IMR-90 (cell line): ENCODE measurements around the gene CABP1. TPM values are rescaled to one million over a fixed set of nuclear protein-coding genes. Genes with fewer than 3 reads are reported as not detected.
A peak's percentile ranks its signal among the peaks of the same experiment; 100 is the strongest.

Source experiments
- ATAC-seq: fragments of 200-7000 bp; cut with Tn5 transposase; 2 replicates; pipeline ENCODE4 v1.9.1; 2020; ENCODE audit warnings: low read depth, mild to moderate bottlenecking, moderate library complexity
- BruUV-seq: library from RNA; stranded (reverse); fragments of 400-500 nt; replicated peaks from 2 replicates; lab custom pipeline; 2021; lab: Mats Ljungman, UMichigan
- CTCF ChIA-PET: fragments of 300-600 bp; formaldehyde crosslinking; extraction: SDS; loops from one replicate; lab custom pipeline; 2021; ENCODE audit warnings: antibody characterized with exemption; lab: Yijun Ruan, JAX
- POLR2A ChIA-PET: fragments of 300-600 bp; sonication (Branson Sonifier 250); formaldehyde crosslinking; loops from one replicate; lab custom pipeline; 2022; ENCODE audit warnings: antibody characterized with exemption; ENCODE audit not compliant: unreplicated experiment; lab: Charles Lee
- DNase-seq: peaks from one replicate; pipeline ENCODE4 v3.0.0; 2013
- H2AFZ ChIP-seq: replicated peaks from 2 replicates; pipeline ENCODE3; 2013; ENCODE audit warnings: low read length, mild to moderate bottlenecking; ENCODE audit not compliant: poor library complexity
- H2AK5ac ChIP-seq: 2 replicates; pipeline ENCODE4 v1.6.1; 2013; ENCODE audit warnings: low read depth, low read length, inconsistent platforms
- H2AK9ac ChIP-seq: replicated peaks from 2 replicates; pipeline ENCODE3; 2013; ENCODE audit warnings: mild to moderate bottlenecking, low read depth, low read length, moderate library complexity; ENCODE audit not compliant: poor library complexity
- H2BK120ac ChIP-seq: 2 replicates; pipeline ENCODE4 v1.6.1; 2013; ENCODE audit warnings: low read depth, low read length, inconsistent platforms
- H2BK15ac ChIP-seq: 3 replicates; pipeline ENCODE4 v1.6.1; 2013; ENCODE audit warnings: low read depth, low read length, inconsistent platforms
- H2BK20ac ChIP-seq: 2 replicates; pipeline ENCODE4 v1.6.1; 2013; ENCODE audit warnings: low read depth, mild to moderate bottlenecking, inconsistent platforms, low read length, moderate library complexity
- H2BK5ac ChIP-seq: 2 replicates; pipeline ENCODE4 v1.6.1; 2013; ENCODE audit warnings: mild to moderate bottlenecking, low read depth, low read length, inconsistent platforms; ENCODE audit not compliant: poor library complexity, severe bottlenecking
- H3K14ac ChIP-seq: replicated peaks from 2 replicates; pipeline ENCODE4 v1.6.1; 2013; ENCODE audit warnings: low read depth, low read length, inconsistent platforms
- H3K18ac ChIP-seq: 2 replicates; pipeline ENCODE4 v1.6.1; 2013; ENCODE audit warnings: low read depth, low read length, control low read depth
- H3K23ac ChIP-seq: 2 replicates; pipeline ENCODE4 v1.6.1; 2013; ENCODE audit warnings: low read depth, low read length, inconsistent platforms
- H3K27ac ChIP-seq: 2 replicates; pipeline ENCODE4 v1.5.1; 2013; ENCODE audit warnings: mild to moderate bottlenecking, control low read depth, low read length; ENCODE audit not compliant: insufficient read depth
- H3K27me3 ChIP-seq: 2 replicates; pipeline ENCODE4 v1.6.1; 2013; ENCODE audit warnings: low read length; ENCODE audit not compliant: control insufficient read depth, insufficient read depth
- H3K36me3 ChIP-seq: 2 replicates; pipeline ENCODE4 v1.6.1; 2013; ENCODE audit warnings: low read length, mixed read lengths; ENCODE audit not compliant: control insufficient read depth, insufficient read depth
- H3K4ac ChIP-seq: 2 replicates; pipeline ENCODE4 v1.6.1; 2013; ENCODE audit warnings: low read depth, low read length, inconsistent platforms
- H3K4me1 ChIP-seq: 2 replicates; pipeline ENCODE4 v1.6.1; 2013; ENCODE audit warnings: low read length, mixed read lengths; ENCODE audit not compliant: control insufficient read depth, insufficient read depth
- H3K4me2 ChIP-seq: 2 replicates; pipeline ENCODE4 v1.6.1; 2013; ENCODE audit warnings: low read depth, mild to moderate bottlenecking, control low read depth, low read length, moderate library complexity
- H3K4me3 ChIP-seq: 2 replicates; pipeline ENCODE4 v1.5.1; 2013; ENCODE audit warnings: low read depth, mild to moderate bottlenecking, control low read depth, low read length, moderate library complexity; ENCODE audit not compliant: insufficient read depth
- H3K56ac ChIP-seq: 2 replicates; pipeline ENCODE4 v1.6.1; 2013; ENCODE audit warnings: low read length, inconsistent platforms; ENCODE audit not compliant: insufficient read depth; ENCODE audit errors: extremely low read depth
- H3K79me1 ChIP-seq, 2 experiments: 2 replicates each; pipeline ENCODE4 v1.6.1; 2013; ENCODE audit warnings: low read length in 2 of 2, inconsistent platforms in 1 of 2, low read depth in 1 of 2
- H3K9ac ChIP-seq: 2 replicates; pipeline ENCODE4 v1.6.1; 2013; ENCODE audit warnings: low read depth, low read length, control low read depth
- H3K9me1 ChIP-seq: 2 replicates; pipeline ENCODE4 v1.6.1; 2013; ENCODE audit warnings: low read length, inconsistent platforms; ENCODE audit not compliant: insufficient read depth
- H3K9me3 ChIP-seq: 2 replicates; pipeline ENCODE4 v1.6.1; 2013; ENCODE audit warnings: low read length; ENCODE audit not compliant: control insufficient read depth, insufficient read depth
- H4K20me1 ChIP-seq: 2 replicates; pipeline ENCODE4 v1.6.1; 2013; ENCODE audit warnings: low read length, inconsistent platforms; ENCODE audit not compliant: insufficient read depth
- H4K5ac ChIP-seq: 2 replicates; pipeline ENCODE4 v1.6.1; 2013; ENCODE audit warnings: mild to moderate bottlenecking, low read depth, low read length, control low read depth
- H4K8ac ChIP-seq, 2 experiments: 2 replicates each; pipeline ENCODE4 v1.6.1; 2013; ENCODE audit warnings: low read depth in 2 of 2, low read length in 2 of 2, control low read depth in 1 of 2, inconsistent platforms in 1 of 2
- H4K91ac ChIP-seq: 2 replicates; pipeline ENCODE4 v1.6.1; 2013; ENCODE audit warnings: low read depth, low read length, inconsistent platforms; ENCODE audit not compliant: insufficient read depth
- BHLHE40 ChIP-seq: fragments of 150-350 bp; IDR thresholded peaks from 2 replicates; pipeline ENCODE4 v1.6.1; 2016; ENCODE audit warnings: mild to moderate bottlenecking, low read depth, low read length
- MAFK ChIP-seq: IDR thresholded peaks from 2 replicates; pipeline ENCODE4 v1.6.1; 2012; ENCODE audit warnings: low read depth, low read length, improper control_type of control experiment
- MAZ ChIP-seq: IDR thresholded peaks from 2 replicates; pipeline ENCODE4 v1.6.1; 2012; ENCODE audit warnings: low read depth, mild to moderate bottlenecking, low read length, improper control_type of control experiment, moderate library complexity, borderline replicate concordance
- MXI1 ChIP-seq: IDR thresholded peaks from 2 replicates; pipeline ENCODE4 v1.6.1; 2012; ENCODE audit warnings: low read depth, mild to moderate bottlenecking, low read length, moderate library complexity, borderline replicate concordance
- POLR2A ChIP-seq: IDR thresholded peaks from 2 replicates; pipeline ENCODE4 v1.6.1; 2012; ENCODE audit warnings: mild to moderate bottlenecking, low read depth, low read length
- SMC3 ChIP-seq: fragments of 150-350 bp; IDR thresholded peaks from 2 replicates; pipeline ENCODE4 v1.6.1; 2016; ENCODE audit warnings: low read depth, mild to moderate bottlenecking, antibody characterized with exemption, low read length, moderate library complexity
- WGBS, 2 experiments: methylation state at CpG; one replicate each; pipeline versions ENCODE4 v1.1.5 to v1.1.7; 2013; ENCODE audit warnings: missing lambda C conversion rate in 2 of 2; ENCODE audit not compliant: insufficient read length in 1 of 2; ENCODE audit errors: extremely low coverage in 2 of 2; 5-methylcytosine and 5-hydroxymethylcytosine counted together
- dilution Hi-C: fragments of 300-500 bp; cut with HindIII; formaldehyde crosslinking; loops from one replicate; pipeline ENCODE4 v1.14.3; 2018; ENCODE audit warnings: low sequenced_read_pairs; ENCODE audit not compliant: unreplicated experiment
- in situ Hi-C: fragments of 300-500 bp; cut with MboI; formaldehyde crosslinking; loops from 3 replicates; pipeline ENCODE4 v1.14.3; 2019; ENCODE audit warnings: low sequenced_read_pairs, inconsistent platforms, mixed read lengths
- intact Hi-C: fragments of 100-400 bp; cut with micrococcal nuclease; formaldehyde crosslinking; loops from 2 replicates; pipeline ENCODE4 v1.10.0; 2022
- polyA plus RNA-seq, 3 experiments: library from polyadenylated mRNA; depleted of rRNA; stranded (reverse); fragments of >200 nt; gene quantifications; 2 replicates each; pipeline ENCODE4 v1.2.3, GENCODE V29; 2012; ENCODE audit warnings: low replicate concordance in 1 of 3
- total RNA-seq: library from RNA; depleted of rRNA; stranded (reverse); fragments of >200 nt; gene quantifications from 2 replicates; pipeline ENCODE4 v1.2.3, GENCODE V29; 2012
- TF ChIP-seq, protein P1 (sequence below): fragments of 150-350 bp; IDR thresholded peaks from 2 replicates; pipeline ENCODE4 v1.6.1; 2016; ENCODE audit warnings: low read depth, mild to moderate bottlenecking, low read length, moderate library complexity, borderline replicate concordance
- TF ChIP-seq, protein P2 (sequence below): fragments of 150-350 bp; IDR thresholded peaks from 2 replicates; pipeline ENCODE4 v1.6.1; 2017; ENCODE audit warnings: mild to moderate bottlenecking, antibody characterized with exemption, low read length, low read depth
- TF ChIP-seq, protein P3 (sequence below): conservative IDR thresholded peaks from 2 replicates; pipeline ENCODE4 v1.5.1; 2012; ENCODE audit warnings: mild to moderate bottlenecking, low read depth, low read length, improper control_type of control experiment

The CABP1 gene
- total and polyA plus RNA-seq, 2 of the 4 experiments (the other 2 are of a cell fraction) = 0.54 to 1.1 TPM

DNA sequence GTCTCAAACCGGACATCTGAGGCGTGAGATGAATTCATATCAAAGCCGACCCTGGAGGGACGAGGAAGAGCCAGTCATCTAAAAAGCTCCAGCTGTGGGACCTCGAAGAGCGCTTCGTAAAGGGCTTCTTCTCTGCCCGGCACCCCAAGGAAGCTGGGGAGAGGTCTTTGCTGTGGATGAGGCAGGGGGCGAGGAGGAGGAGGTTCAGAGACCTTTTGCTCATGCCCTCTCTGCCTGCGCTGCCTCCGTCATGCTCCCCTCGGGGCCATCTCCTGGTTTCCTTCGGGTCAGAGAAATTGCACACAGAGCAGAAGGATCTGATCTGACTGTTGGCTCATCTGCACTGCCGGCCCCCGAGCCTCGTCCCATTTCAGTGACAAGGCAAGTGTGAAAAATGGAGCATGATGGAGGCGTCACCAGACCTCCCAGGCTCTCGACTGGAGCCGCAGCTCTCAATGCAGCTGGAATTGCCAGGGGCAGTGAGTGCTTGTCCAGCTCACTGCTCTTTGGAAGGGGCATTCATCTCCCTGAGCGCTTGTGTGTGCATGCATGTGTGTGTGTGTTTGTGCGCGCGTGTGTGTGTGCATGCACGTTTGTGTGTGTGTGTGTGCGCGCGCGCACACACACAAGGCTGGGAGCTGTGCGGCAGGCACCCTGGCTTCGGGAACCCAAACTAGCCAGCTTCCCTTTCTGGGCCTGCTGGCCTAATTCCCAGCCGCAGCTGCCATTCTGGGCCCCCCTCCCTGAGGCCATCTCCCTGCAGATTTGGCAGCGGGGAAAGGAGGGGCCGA lies 9.2 kb downstream of the CABP1 start (continued):
- TF ChIP-seq, protein P1, sequence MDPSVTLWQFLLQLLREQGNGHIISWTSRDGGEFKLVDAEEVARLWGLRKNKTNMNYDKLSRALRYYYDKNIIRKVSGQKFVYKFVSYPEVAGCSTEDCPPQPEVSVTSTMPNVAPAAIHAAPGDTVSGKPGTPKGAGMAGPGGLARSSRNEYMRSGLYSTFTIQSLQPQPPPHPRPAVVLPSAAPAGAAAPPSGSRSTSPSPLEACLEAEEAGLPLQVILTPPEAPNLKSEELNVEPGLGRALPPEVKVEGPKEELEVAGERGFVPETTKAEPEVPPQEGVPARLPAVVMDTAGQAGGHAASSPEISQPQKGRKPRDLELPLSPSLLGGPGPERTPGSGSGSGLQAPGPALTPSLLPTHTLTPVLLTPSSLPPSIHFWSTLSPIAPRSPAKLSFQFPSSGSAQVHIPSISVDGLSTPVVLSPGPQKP = no peak

DNA sequence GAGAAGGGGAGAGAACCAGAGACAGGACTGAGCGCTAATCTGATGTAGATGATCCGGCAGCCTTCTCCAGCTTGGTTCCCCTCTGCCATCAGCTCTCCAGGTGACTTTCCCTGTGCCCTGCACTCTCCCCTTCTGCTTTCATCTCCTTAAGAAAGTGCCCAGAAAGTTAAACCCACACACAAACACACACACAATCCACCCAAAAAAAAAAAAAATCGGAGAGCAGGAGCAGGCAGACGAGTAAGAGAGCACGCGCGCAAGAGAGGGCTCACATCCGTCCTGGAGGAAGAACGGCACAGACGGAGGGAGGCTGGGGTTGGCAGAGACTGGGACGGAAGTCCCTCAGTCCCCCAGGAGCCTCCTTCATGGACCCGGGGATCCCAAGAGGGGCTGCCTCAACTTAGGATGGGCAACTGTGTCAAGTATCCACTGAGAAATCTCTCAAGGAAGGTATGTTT lies 9.8 kb downstream of the CABP1 start:
- Histone ChIP-seq H3K4me2 (peak overlapping the region; percentile 18; the same call in 1 of the 2 replicates), H3K14ac (no peak overlapping the region), H2AK9ac (peak overlapping the region; percentile 32), H3K27ac (no peak overlapping the region), H3K4ac (no peak overlapping the region), H2BK15ac (no peak overlapping the region), H3K4me1 (peaks cover 3% of the 10 kb centered on the region; the same call in 1 of the 2 replicates), H2AFZ (peak overlapping the region; percentile 97), H3K18ac (no peak overlapping the region), H3K9me3 (no peaks in the 10 kb centered on the region), H3K9me1 (no peaks in the 10 kb centered on the region), H4K91ac (no peak overlapping the region), H3K23ac (no peak overlapping the region), H3K27me3 (peaks cover 54% of the 10 kb centered on the region), H3K79me1 (no peaks in the 10 kb centered on the region), H3K4me3 (no peak overlapping the region; the same call in 1 of the 2 replicates), H2AK5ac (no peak overlapping the region), H3K36me3 (no peaks in the 10 kb centered on the region), H2BK20ac (no peak overlapping the region), H3K9ac (no peak overlapping the region), H3K56ac (no peak overlapping the region), H2BK5ac (no peak overlapping the region), H4K8ac (no peak overlapping the region), H4K5ac (no peak overlapping the region), H2BK120ac (no peak overlapping the region), H4K20me1 (no peaks in the 10 kb centered on the region)
- in situ Hi-C loops (no loop called here), dilution Hi-C loops (no loop called here), intact Hi-C loops (no loop called here)
- ChIA-PET POLR2A (interaction anchor here (0.5 to 0.7 kb wide), 2 partner anchors 60 to 69 kb away, joined by 3 to 4 read pairs; partner anchors contain the start of gene POP5), CTCF (interaction anchor here (0.6 to 2.5 kb wide), 5 partner anchors 13 to 449 kb away, joined by 5 to 11 read pairs (median 10); partner anchors contain the start of genes RPLP0 and UNC119B)
- no peak for DNase-seq
- 50% methylated on average over 2 of the region's 12 CpGs; no CpG with 5 or more reads in 1 of the 2 experiments for WGBS, 2 experiments
- ATAC-seq = no peak
- no TSS peak for BruUV-seq
- TF ChIP-seq MXI1 (no peak), BHLHE40 (no peak), MAZ (no peak), MAFK (no peak), POLR2A (no peak), SMC3 (no peak)
- TF ChIP-seq, protein P2, sequence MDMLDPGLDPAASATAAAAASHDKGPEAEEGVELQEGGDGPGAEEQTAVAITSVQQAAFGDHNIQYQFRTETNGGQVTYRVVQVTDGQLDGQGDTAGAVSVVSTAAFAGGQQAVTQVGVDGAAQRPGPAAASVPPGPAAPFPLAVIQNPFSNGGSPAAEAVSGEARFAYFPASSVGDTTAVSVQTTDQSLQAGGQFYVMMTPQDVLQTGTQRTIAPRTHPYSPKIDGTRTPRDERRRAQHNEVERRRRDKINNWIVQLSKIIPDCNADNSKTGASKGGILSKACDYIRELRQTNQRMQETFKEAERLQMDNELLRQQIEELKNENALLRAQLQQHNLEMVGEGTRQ = no peak
- TF ChIP-seq, protein P1 = no peak
- TF ChIP-seq, protein P3, sequence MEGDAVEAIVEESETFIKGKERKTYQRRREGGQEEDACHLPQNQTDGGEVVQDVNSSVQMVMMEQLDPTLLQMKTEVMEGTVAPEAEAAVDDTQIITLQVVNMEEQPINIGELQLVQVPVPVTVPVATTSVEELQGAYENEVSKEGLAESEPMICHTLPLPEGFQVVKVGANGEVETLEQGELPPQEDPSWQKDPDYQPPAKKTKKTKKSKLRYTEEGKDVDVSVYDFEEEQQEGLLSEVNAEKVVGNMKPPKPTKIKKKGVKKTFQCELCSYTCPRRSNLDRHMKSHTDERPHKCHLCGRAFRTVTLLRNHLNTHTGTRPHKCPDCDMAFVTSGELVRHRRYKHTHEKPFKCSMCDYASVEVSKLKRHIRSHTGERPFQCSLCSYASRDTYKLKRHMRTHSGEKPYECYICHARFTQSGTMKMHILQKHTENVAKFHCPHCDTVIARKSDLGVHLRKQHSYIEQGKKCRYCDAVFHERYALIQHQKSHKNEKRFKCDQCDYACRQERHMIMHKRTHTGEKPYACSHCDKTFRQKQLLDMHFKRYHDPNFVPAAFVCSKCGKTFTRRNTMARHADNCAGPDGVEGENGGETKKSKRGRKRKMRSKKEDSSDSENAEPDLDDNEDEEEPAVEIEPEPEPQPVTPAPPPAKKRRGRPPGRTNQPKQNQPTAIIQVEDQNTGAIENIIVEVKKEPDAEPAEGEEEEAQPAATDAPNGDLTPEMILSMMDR = no peak
